SK-N-SH (cell line): Measurements from ENCODE around the gene CDKAL1.

Experiments used
- CHD2 ChIP-seq: fragments of 150-350 bp; IDR thresholded peaks from 2 replicates; pipeline ENCODE4 v1.6.1; 2018; ENCODE audit warnings: low read length; ENCODE audit not compliant: partially characterized antibody
- CTCF ChIP-seq: fragments of 200-600 bp; sonication (generic); IDR thresholded peaks from 2 replicates; pipeline ENCODE4 v1.6.1; 2017; ENCODE audit warnings: antibody characterized with exemption, mild to moderate bottlenecking, moderate library complexity
- FOSL2 ChIP-seq: IDR thresholded peaks from 2 replicates; pipeline ENCODE4 v1.4.0; 2012; ENCODE audit warnings: low read depth, mild to moderate bottlenecking, moderate library complexity, borderline replicate concordance
- JUND ChIP-seq: IDR thresholded peaks from 2 replicates; pipeline ENCODE4 v1.4.0; 2012
- POLR2AphosphoS5 ChIP-seq: IDR thresholded peaks from 2 replicates; pipeline ENCODE4 v1.6.1; 2012; ENCODE audit warnings: low read depth, low read length
- RAD21 ChIP-seq: IDR thresholded peaks from 2 replicates; pipeline ENCODE4 v1.6.1; 2012; ENCODE audit warnings: mild to moderate bottlenecking, low read length
- REST ChIP-seq: IDR thresholded peaks from 2 replicates; pipeline ENCODE4 v1.6.1; 2012; ENCODE audit warnings: mild to moderate bottlenecking, low read depth, low read length, moderate library complexity
- SIN3A ChIP-seq: IDR thresholded peaks from 2 replicates; pipeline ENCODE4 v1.6.1; 2012; ENCODE audit warnings: low read depth, mild to moderate bottlenecking, low read length, moderate library complexity, borderline replicate concordance
- TAF1 ChIP-seq: IDR thresholded peaks from 2 replicates; pipeline ENCODE4 v1.6.1; 2012; ENCODE audit warnings: low read depth, mild to moderate bottlenecking, low read length, moderate library complexity, borderline replicate concordance
- YY1 ChIP-seq: IDR thresholded peaks from 2 replicates; pipeline ENCODE4 v1.4.0; 2012; ENCODE audit warnings: low read depth, mild to moderate bottlenecking
- TF ChIP-seq, protein P1 (sequence below): IDR thresholded peaks from 2 replicates; pipeline ENCODE4 v1.4.0; 2012; ENCODE audit warnings: low read depth

DNA sequence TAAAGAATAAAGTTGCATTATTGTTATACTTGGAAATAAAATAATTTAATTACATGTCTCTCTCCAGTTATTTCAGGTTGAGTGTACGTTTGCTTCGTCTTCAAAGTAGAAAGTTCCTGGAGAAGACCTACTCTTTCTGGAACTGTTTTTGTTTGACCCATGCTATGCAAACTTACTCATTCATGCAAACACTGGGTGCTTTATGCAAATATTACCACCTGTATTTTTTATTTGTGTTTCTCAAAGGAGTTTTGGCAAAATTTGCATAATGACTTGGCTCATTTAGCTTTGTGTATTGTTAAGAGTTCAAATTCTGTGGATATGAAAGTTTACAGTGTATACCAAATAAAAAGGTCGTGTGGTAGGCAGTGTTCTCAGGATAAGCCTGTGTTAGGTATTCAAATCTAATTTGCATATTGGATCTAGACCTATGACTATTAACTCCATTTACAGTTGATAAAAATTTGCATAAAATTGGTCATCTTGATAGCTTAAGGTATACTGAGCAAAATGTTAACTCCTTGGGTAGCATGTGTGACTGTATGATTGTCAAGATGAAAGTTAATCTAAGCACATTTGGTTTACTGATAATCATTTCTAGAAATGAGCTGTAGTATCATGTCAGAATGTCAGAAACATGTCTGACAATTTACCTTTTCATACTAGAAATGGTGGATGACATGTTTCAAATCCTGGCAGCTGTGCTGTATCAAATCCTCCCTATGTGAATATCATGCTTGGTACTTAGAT, 65.2 kb downstream of the CDKAL1 start:
- TF ChIP-seq TAF1 = no peak
- TF ChIP-seq REST = no peak
- no peak for TF ChIP-seq FOSL2
- TF ChIP-seq, protein P1, sequence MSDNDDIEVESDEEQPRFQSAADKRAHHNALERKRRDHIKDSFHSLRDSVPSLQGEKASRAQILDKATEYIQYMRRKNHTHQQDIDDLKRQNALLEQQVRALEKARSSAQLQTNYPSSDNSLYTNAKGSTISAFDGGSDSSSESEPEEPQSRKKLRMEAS = no peak
- TF ChIP-seq POLR2AphosphoS5 = no peak
- TF ChIP-seq CTCF = no peak
- no peak for TF ChIP-seq CHD2
- no peak for TF ChIP-seq SIN3A
- TF ChIP-seq RAD21 = no peak
- TF ChIP-seq JUND = no peak
- TF ChIP-seq YY1 = no peak
